SH-SY5Y (cell line): ENCODE data around the gene HSD11B1L.

Experiments used
- GATA2 ChIP-seq: IDR thresholded peaks from 2 replicates; pipeline ENCODE4 v1.6.1; 2011; ENCODE audit warnings: mild to moderate bottlenecking, low read depth, low read length
- GATA3 ChIP-seq: IDR thresholded peaks from 2 replicates; pipeline ENCODE4 v1.6.1; 2011; ENCODE audit warnings: low read depth, mild to moderate bottlenecking, low read length, moderate library complexity

HSD11B1L gene

GRCh38 chr19:5687360-5688198 lies 6.8 kb downstream of the HSD11B1L start:
- TF ChIP-seq GATA2 (no peak), GATA3 (no peak)

- TF ChIP-seq GATA3 (no peak), GATA2 (no peak)
Measured at GRCh38 chr19:5690125-5690954, 9.5 kb downstream of the HSD11B1L start, which contains the start of gene RPL36. TSS of gene RPL36 (plus strand) at chr19:5690295. CDS start at chr19:5690508, 213 bp downstream.

- TF ChIP-seq GATA2 (no peak), GATA3 (no peak)
Measured at GRCh38 chr19:5690955-5691821, 10.4 kb downstream of the HSD11B1L start.

DNA sequence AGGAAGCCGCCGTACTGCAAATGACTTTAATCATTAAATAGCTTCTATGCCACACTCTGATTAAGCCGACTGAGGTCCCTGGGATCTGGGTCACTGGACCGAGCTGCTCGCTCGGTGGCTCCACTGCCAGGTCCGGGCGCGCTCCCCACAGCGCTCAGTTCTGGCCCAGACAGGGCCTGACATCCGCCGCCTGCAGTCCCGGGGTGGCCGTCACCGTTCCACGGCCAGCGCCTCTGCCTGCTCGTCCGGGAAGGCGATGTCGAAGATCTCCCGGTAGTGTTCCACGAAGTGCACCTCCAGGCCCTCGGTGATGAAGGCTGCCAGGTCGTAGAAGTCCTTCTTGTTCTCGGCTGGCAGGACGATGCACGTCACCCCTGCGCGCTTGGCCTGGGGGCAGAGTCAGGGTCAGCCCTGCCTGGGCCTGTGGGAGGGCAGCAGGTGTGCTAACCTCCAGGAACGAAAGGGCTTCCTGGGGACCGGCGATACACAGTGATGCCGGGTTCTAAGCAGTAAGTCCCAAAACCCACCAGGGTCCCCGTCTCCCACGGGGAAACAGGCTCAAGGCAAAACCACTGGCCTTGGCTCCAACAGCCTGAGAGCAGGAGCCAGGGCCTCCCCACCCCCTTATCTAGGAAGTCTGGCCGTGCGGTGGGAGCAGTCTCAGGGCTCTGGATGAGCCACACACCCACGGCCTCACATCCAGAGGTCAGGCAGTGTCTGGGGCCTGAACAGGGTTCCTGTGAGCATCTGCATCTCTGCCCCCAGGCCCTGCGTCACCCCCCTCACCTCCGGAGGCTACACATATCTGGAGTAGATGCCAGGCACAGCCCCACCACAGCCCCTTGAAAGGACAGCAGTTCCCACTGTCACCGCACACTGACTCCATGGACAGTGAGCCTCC lies 11.2 kb downstream of the HSD11B1L start:
- TF ChIP-seq GATA2 (no peak), GATA3 (no peak)

GRCh38 chr19:5692723-5693194 lies 11.9 kb downstream of the HSD11B1L start:
- TF ChIP-seq GATA2 = no peak
- no peak for TF ChIP-seq GATA3

- TF ChIP-seq GATA3 (no peak), GATA2 (no peak)
Measured at GRCh38 chr19:5693195-5694166, 12.7 kb downstream of the HSD11B1L start.

GRCh38 chr19:5694167-5694955 lies 13.5 kb downstream of the HSD11B1L start:
- TF ChIP-seq GATA3 (no peak), GATA2 (no peak)

DNA sequence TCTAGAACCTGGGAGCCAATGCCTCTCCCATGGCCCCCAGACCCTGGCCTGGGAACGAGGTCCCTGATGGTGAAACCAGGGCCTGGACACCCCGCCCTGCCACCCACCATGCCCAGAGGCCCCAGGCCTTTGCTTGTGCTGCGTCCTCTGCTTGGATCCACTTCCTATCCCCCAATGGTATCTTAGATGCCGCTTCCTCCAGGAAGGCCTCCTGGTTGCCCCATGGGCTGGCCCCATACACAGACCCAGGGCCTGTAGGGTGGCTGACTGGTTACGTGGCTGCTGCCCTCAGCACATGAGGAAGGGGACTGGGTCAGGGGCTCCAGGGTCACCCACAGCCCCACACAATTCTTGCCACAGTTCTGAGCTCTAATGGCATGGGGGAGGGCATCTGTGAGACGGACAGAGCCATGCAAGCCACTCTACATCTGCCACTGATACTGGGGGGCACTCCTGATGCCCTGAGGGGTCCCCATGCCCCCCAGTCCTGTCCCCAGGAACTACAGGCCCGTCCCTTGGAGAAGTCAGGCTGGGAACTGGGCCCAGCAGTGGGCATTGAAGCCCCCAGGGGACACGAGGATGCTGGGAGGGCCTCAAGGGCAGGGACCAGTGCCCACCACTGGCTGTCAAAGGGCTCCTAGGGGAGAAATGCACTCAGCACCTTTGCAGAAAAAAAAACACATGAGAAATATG lies 14.3 kb downstream of the HSD11B1L start:
- no peak for TF ChIP-seq GATA3
- TF ChIP-seq GATA2 = no peak

DNA sequence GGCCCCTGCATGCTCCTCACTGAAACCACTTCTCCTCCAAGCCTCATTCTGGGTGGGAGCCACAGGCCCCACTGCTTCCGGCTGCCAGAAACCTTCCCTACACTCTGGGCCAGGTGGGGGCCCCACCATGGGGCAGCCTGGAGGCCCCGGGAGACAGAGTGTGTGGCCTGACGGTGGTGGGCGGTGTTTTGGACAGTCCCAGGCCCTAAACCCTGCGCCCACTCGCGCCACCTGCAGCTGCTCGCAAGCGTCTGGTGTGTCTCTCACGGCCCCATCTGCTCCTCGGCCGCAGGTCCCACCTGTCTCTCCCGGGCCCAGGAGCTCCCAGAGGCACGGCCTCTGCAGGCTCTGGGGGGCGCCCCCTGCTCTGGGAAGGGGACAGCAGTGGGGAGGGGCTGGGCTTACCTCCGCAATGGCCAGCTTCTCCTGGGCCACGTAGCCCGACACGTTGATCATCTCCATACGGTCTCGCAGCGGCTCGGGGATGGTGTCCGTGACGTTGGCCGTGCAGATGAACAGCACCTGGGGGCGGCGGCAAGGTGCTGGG lies 14.9 kb downstream of the HSD11B1L start:
- TF ChIP-seq GATA2 = no peak

DNA sequence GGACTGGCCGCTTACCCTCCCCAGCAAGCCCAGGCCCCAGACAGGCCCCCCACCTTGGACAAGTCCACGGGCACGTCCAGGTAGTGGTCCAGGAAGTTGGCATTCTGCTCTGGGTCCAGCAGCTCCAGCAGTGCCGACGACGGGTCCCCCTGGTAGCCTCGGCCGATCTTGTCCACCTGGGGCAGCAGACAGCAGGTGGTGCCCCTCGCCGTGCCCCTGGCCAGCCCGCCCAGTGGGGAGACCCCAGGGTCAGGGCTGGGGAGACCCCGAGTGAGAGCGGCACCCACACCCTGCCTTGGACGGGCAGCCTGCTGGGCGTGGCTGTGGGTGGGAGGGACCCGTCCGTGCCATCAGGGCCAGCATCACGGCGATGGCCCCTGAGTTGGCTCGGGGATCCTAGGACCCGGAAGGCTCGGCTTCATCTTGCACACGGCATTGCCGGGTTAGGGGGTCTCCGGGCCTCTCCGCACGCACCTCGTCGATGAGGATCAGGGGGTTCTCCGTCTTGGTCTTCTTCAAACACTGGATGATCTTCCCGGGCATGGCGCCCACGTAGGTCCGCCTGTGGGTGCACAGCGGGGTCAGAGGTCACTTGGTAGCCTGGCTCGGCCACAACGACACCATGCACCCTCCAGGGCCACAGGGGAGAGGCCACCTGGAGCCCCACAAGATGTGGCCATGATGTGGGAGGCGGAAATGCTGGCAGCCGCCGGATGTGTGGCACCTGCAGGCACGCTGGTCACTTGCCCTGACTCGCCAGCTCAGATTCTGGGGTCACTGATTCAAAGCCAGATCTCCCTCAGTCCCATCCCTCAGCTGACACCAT lies 15.6 kb downstream of the HSD11B1L start:
- no peak for TF ChIP-seq GATA2
- no peak for TF ChIP-seq GATA3
